NCI-H446 treated with DMSO at 0.1 percent for 48 hours (cell line): ENCODE measurements around the gene GUF1.
"Not testable (repeated sequence)": the region's sequence is repeated elsewhere in the genome, so short reads cannot be mapped to it uniquely, and the experiment has no call there.

Experiments used
- DNase-seq: peaks from one replicate; lab custom pipeline; 2025; lab: John Stamatoyannopoulos, UW

Gene GUF1

GRCh38 chr4:44701037-44701436, 22.8 kb downstream of the GUF1 start:
- no peak for DNase-seq

DNA sequence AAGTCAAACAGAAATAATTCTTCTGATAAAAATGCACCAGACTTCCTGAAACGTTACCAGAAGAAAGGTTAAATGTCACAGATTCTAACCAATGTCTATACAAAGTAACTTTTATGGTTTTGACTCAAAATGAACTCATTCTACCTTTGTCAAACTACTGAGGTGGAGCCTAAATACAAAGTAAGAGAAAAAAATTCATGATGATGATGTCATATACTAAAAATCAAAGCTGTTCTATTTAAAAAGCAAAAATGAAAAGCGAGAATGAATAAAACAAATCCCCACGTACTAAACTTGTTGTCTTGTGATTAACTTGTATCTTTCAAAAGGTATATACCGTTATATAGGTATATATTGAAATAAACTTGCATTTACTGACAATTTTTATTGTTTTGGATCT, 26.5 kb downstream of the GUF1 start:
- DNase-seq: no peak

GRCh38 chr4:44713125-44713524, 34.9 kb downstream of the GUF1 start:
- no peak for DNase-seq

DNA sequence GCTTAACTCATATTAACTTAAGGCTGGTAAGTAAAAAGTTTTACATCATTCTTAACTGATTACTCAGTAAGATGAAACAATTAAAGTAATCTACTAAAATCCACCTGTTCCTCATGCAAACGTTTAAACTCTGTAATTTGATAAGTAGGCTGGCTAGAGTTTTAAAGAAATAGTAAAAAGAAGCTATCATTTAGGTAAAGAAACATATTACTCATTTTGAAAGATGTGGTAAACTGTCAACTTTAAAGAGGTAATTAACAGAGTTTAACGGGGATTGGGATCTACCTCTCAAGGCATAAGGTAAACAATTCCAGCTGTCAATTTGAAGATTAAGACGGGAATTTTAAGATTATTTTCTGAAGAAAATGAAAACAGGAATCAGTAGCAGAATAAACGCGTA, 38.4 kb downstream of the GUF1 start:
- no peak for DNase-seq

DNA sequence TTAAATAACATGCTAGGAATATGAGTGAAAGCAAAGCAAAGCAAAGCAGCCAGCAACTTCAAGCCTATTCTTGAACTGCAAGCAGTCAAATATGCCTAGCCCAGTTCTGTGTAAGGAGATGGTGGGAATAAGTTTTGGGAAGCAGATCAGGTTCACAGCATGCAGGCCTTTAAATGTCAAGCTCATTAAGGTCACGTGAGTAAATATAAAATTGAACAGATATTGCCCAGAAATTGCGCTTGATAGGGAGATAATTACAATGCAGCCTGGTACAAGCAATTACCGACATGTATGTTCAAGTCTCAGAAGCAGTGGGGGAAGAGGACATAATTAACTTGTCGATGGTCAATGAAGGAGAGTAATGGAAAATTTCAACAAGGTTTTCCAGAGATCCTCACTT, 42.2 kb downstream of the GUF1 start:
- no peak for DNase-seq

DNA sequence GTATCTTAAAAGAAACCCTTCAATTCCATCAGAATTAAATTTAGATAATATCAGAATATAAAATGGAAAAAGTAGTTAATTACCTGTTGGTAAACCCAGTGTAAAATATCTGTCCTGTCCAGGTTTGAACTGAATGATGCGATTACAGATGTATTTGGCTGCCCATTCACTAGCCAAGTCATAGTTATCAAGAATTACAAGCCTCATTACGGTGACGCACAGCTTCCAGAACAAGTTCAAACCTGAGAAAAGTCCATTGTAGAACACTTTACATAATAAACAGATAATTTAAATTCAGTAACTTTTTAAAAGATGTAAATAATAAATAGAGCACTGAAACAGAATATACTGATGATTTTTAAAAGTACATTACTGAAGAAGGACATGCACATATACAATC, 43.8 kb downstream of the GUF1 start:
- DNase-seq: no peak

GRCh38 chr4:44725166-44725565, 46.9 kb downstream of the GUF1 start:
- no peak for DNase-seq

DNA sequence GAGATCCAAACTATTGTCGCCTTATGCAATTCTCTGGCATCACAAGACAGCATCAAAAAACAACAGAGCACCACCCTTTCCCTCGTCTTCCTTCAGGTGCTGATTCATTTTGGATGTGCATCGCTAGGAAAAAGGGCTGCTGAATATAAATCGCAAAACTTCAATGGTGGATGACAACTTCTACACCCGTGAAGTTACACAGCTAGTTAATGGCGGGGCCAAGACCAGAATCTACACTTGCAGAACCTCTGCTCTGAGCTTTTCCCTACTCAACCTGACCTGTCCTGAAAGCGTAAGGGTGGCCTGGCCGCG, 47.5 kb downstream of the GUF1 start:
- no peak for DNase-seq

DNA sequence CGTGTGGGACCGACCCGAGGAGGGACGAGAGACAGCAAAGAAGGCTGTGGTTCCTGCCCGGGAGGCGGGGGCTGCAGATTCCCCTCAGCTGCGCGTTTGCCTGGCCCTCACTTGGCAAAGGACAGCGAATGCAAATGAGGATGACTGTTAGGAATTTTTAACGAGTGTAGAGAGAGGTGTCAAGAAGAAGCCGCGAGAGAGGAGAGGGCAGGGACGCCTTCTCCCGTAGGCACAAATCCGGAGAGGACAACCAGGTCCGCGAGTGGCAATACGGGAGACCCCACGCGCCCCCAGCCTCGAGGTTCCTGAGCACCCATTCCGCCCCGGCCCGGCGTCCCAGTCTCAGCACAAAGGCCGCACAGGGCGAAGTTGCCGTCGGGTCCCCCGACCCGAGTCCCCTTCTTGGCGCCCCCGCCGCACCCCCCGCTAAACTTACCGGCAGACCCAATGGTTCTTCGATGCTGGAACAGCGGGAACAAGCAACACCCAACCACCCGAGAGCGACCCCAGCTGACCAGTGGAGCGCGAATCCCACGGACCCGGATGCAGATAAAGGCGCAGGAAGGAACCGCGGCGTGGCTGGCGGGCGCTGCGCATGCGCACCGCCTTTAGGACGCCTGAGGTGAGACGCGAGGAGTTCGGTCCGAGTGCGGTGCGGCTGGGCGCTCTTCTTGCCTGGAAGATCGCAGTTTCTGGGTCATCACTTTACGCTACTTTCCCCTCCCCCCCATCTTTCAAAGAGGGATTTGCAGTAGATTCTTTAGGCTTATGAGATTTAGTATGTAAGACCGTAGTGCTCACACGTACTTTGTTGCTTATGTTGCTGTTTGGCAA, 48.0 kb downstream of the GUF1 start, which contains the start of gene GNPDA2:
Gene GNPDA2, minus strand, starts transcription at position 519 of the 834 bp plus-strand sequence. CDS start 4,349 bp downstream, outside the sequence.
- DNase-seq: peak; percentile 78

GRCh38 chr4:44727471-44727870, 49.3 kb downstream of the GUF1 start:
- DNase-seq: no peak

- DNase-seq: not testable (repeated sequence)
These were observed 50.5 kb downstream of the GUF1 start for GRCh38 chr4:44728694-44729093.

DNA sequence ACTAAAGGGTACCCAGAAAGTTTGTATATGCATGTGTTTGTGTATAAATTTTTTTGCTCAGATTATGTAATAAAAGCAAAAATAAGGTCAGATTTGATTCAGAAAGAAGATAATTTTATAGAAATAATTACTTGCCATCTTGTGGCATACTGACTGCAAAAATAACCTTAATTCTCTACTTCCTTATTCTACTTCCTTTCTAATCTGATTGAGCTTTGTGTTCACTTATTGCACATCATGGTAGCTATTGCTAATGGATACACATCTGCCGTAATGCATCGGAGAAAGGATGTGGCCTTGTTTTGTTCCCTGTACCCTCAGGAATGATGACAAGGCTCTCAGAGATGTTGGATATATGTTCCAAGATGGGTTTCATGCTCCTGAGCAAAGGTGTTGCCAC, 58.7 kb downstream of the GUF1 start:
- no peak for DNase-seq

GRCh38 chr4:44738615-44739014, 60.4 kb downstream of the GUF1 start:
- DNase-seq: peak; percentile 40

GRCh38 chr4:44740201-44740600, 62.0 kb downstream of the GUF1 start:
- DNase-seq: no peak
